ENCODE results near the gene WWOX.

DNA sequence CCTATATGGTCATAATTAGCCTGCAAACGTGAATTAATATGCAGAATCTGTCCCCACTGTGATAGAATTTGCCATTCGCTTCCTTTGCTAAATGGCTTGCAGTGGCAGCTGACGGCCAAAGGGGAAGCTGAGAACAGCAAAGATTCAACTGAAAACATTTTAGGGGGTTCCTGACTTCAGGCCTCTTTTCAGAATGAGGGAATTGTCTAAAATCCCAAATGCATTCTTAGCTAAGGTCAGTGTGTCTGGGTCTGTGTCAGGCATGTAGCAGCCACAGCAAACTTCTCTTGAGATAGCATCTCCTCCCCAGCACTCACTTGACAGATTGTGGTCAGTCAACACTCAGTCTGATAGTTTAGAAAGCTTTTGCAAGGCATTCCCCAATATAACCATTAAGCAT is 701.1 kb downstream of the WWOX start:
- TF ChIP-seq CTCF (IDR thresholded peaks at IDR 0.05) (no peak), EZH2 (IDR thresholded peaks at IDR 0.05; ENCODE audit: borderline replicate concordance, insufficient read depth, low read depth, low read length, poor library complexity, severe bottlenecking) (no peak)
